K562 (cell line): Measurements from ENCODE around the gene CHN2. TPM values are rescaled to one million over a fixed set of nuclear protein-coding genes. Genes with fewer than 3 reads are reported as not detected.

Experiments
- ATAC-seq: fragments of 200-7000 bp; cut with Tn5 transposase; 3 replicates; pipeline ENCODE4 v1.9.1; 2020; ENCODE audit warnings: moderate library complexity
- BruUV-seq: library from RNA; stranded (reverse); fragments of 400-500 nt; replicated peaks from 2 replicates; lab custom pipeline; 2021; lab: Mats Ljungman, UMichigan
- CTCF ChIA-PET: fragments of 300-600 bp; formaldehyde crosslinking; extraction: SDS; loops from one replicate; lab custom pipeline; 2021; ENCODE audit warnings: low intra/inter-chr PET ratio; lab: Yijun Ruan, JAX
- POLR2A ChIA-PET: fragments of 300-600, 350-650 bp; sonication (Branson Sonifier 250); formaldehyde crosslinking; extraction: SDS; loops from one replicate; lab custom pipeline; 2021; ENCODE audit warnings: antibody characterized with exemption, inconsistent platforms; lab: Yijun Ruan, JAX
- DNase-seq, 4 experiments: peaks; one replicate each; pipeline versions ENCODE4 v3.0.0 to v3.0.0-alpha.2; 2011 to 2018; ENCODE audit warnings: low spot score in 3 of 4, mixed read lengths in 3 of 4; ENCODE audit errors: extremely low read depth in 1 of 4
- FAIRE-seq: peaks from 2 replicates; lab custom pipeline; 2011; peaks lifted over from hg19 to GRCh38; lab: Jason Lieb, UNC
- H2AFZ ChIP-seq: 2 replicates; pipeline ENCODE4 v1.6.0; 2011; ENCODE audit warnings: low read depth, low read length, control low read depth, inconsistent platforms
- H3K27ac ChIP-seq: fragments of 200-600 bp; 3 replicates; pipeline ENCODE4 v1.8.0; 2011; ENCODE audit warnings: low read depth, mild to moderate bottlenecking, control low read depth, inconsistent platforms, low read length, moderate library complexity, mixed read lengths; ENCODE audit errors: extremely low read depth
- H3K27me3 ChIP-seq, 2 experiments: fragments of 300-600 bp in 1 of 2; 2 replicates in 1 of 2; 3 replicates in 1 of 2; pipeline versions ENCODE4 v1.6.0 to v1.8.0; 2011; ENCODE audit warnings: inconsistent platforms in 2 of 2, low read length in 2 of 2, mild to moderate bottlenecking in 1 of 2, mixed read lengths in 1 of 2, moderate library complexity in 1 of 2; ENCODE audit not compliant: control insufficient read depth in 2 of 2, insufficient read depth in 2 of 2
- H3K36me3 ChIP-seq: fragments of 300-600 bp; 3 replicates; pipeline ENCODE4 v1.8.0; 2011; ENCODE audit warnings: mild to moderate bottlenecking, low read length, inconsistent platforms; ENCODE audit not compliant: control insufficient read depth, insufficient read depth
- H3K4me1 ChIP-seq, 2 experiments: fragments of 200-600 bp in 1 of 2; replicated peaks in 1 of 2; 2 replicates in 1 of 2; 3 replicates in 1 of 2; pipeline versions ENCODE4 v1.5.1 to v1.8.0; 2011; ENCODE audit warnings: inconsistent platforms in 2 of 2, low read length in 2 of 2, mild to moderate bottlenecking in 1 of 2, mixed read lengths in 1 of 2, moderate library complexity in 1 of 2; ENCODE audit not compliant: control insufficient read depth in 2 of 2, insufficient read depth in 2 of 2
- H3K4me2 ChIP-seq: 2 replicates; pipeline ENCODE4 v1.6.1; 2011; ENCODE audit warnings: low read length, control low read depth, inconsistent platforms, mixed read lengths; ENCODE audit not compliant: insufficient read depth
- H3K4me3 ChIP-seq: fragments of 200-600 bp; sonication (generic), shearing (Covaris generic); 2 replicates; pipeline ENCODE4 v1.5.1; 2016; ENCODE audit warnings: control low read depth, inconsistent platforms
- H3K79me2 ChIP-seq: fragments of 200-600 bp; 3 replicates; pipeline ENCODE4 v1.8.0; 2011; ENCODE audit warnings: low read length, inconsistent platforms; ENCODE audit not compliant: control insufficient read depth, insufficient read depth
- H3K9ac ChIP-seq, 2 experiments: 2 replicates each; pipeline versions ENCODE4 v1.6.0 to v1.6.1; 2011; ENCODE audit warnings: low read depth in 2 of 2, low read length in 2 of 2, control low read depth in 1 of 2, inconsistent platforms in 1 of 2, mild to moderate bottlenecking in 1 of 2, mixed read lengths in 1 of 2; ENCODE audit not compliant: insufficient read depth in 1 of 2
- H3K9me1 ChIP-seq: one replicate; pipeline ENCODE4 v1.6.0; 2011; ENCODE audit warnings: inconsistent platforms, mild to moderate bottlenecking, low read length, moderate library complexity; ENCODE audit not compliant: control insufficient read depth, insufficient read depth
- H3K9me3 ChIP-seq: replicated peaks from 2 replicates; pipeline ENCODE4 v1.5.1; 2011; ENCODE audit warnings: low read depth, low read length, inconsistent platforms; ENCODE audit not compliant: control insufficient read depth, insufficient read depth
- H4K20me1 ChIP-seq: replicated peaks from 2 replicates; pipeline ENCODE4 v1.6.1; 2011; ENCODE audit warnings: low read length, inconsistent platforms, mixed read lengths; ENCODE audit not compliant: control insufficient read depth, insufficient read depth
- MCM2 ChIP-seq: fragments of 450-650 bp; IDR thresholded peaks from 2 replicates; pipeline ENCODE4 v1.6.1; 2017; ENCODE audit warnings: low read depth, mild to moderate bottlenecking
- NFIC ChIP-seq: fragments of 450-650 bp; IDR thresholded peaks from 2 replicates; pipeline ENCODE4 v1.6.1; 2017; ENCODE audit warnings: mild to moderate bottlenecking, inconsistent platforms
- NR3C1 ChIP-seq: sonication (generic); formaldehyde crosslinking; IDR thresholded peaks from 2 replicates; pipeline ENCODE4 v1.8.1; 2022; ENCODE audit warnings: missing genetic modification reagents
- POLR2A ChIP-seq: fragments of 450-650 bp; conservative IDR thresholded peaks from 2 replicates; pipeline ENCODE4 v1.6.1; 2016
- REST ChIP-seq, 2 experiments: fragments of 450-650 bp; formaldehyde crosslinking in 1 of 2; IDR thresholded peaks; 2 replicates each; pipeline versions ENCODE4 v1.4.0 to v1.6.1; 2014 to 2020; ENCODE audit warnings: mild to moderate bottlenecking in 2 of 2, borderline replicate concordance in 1 of 2, low read depth in 1 of 2
- SETDB1 ChIP-seq: IDR thresholded peaks from one replicate; pipeline ENCODE4 v1.6.1; 2012; ENCODE audit warnings: low read length, control low read depth, inconsistent platforms
- SMAD2 ChIP-seq: fragments of 150-350 bp; IDR thresholded peaks from 2 replicates; pipeline ENCODE4 v1.6.1; 2014; ENCODE audit warnings: low read depth, mild to moderate bottlenecking, low read length
- TAF15 ChIP-seq: fragments of 200-400 bp; formaldehyde crosslinking; IDR thresholded peaks from 2 replicates; pipeline ENCODE4 v1.6.1; 2017; ENCODE audit warnings: mild to moderate bottlenecking, low read depth, low read length, moderate library complexity
- ZBED1 ChIP-seq: IDR thresholded peaks from 2 replicates; pipeline ENCODE4 v1.6.1; 2014
- ZBTB49 ChIP-seq: sonication (generic); formaldehyde crosslinking; IDR thresholded peaks from 2 replicates; pipeline ENCODE4 v1.8.0; 2022; ENCODE audit warnings: missing genetic modification reagents, mild to moderate bottlenecking, borderline replicate concordance
- ZNF282 ChIP-seq: sonication (generic); formaldehyde crosslinking; IDR thresholded peaks from 2 replicates; pipeline ENCODE4 v1.8.1; 2023; ENCODE audit warnings: missing genetic modification reagents
- ZNF354B ChIP-seq: fragments of 250-450 bp; sonication (Bioruptor Pico); IDR thresholded peaks from 2 replicates; pipeline ENCODE4 v1.4.0; 2020
- ZNF41 ChIP-seq: fragments of 250-450 bp; sonication (Bioruptor Pico); conservative IDR thresholded peaks from 2 replicates; pipeline ENCODE4 v1.4.0; 2020; ENCODE audit warnings: mild to moderate bottlenecking
- ZNF764 ChIP-seq: fragments of 250-450 bp; sonication (Bioruptor Pico); IDR thresholded peaks from 2 replicates; pipeline ENCODE4 v1.4.0; 2020; ENCODE audit warnings: low read depth, mild to moderate bottlenecking, moderate library complexity
- WGBS: fragments of 100-300 bp; shearing (Covaris generic); methylation state at CpG from one replicate; pipeline ENCODE4 v1.1.6; 2016; ENCODE audit warnings: low coverage, mixed read lengths; ENCODE audit not compliant: insufficient coverage; ENCODE audit errors: missing lambda C conversion rate; 5-methylcytosine and 5-hydroxymethylcytosine counted together
- in situ Hi-C: fragments of 300-500 bp; cut with MboI; formaldehyde crosslinking; loops from 4 replicates; pipeline ENCODE4 v1.15.0; 2018; ENCODE audit warnings: inconsistent platforms, mixed read lengths
- intact Hi-C: fragments of 100-400 bp; cut with micrococcal nuclease; formaldehyde crosslinking; loops from 2 replicates; pipeline ENCODE4 v1.14.2; 2022
- polyA plus RNA-seq, 8 experiments: library from polyadenylated mRNA; depleted of rRNA in 4 of 8; stranded (reverse) in 5 of 8; unstranded in 3 of 8; fragments of >200 nt; fragmentation: Nextera tagmentation in 2 of 8; fragmentation: Illumina TruSeq in 1 of 8; extraction: Ambion mirVana in 2 of 8; extraction: Trizol in 1 of 8; gene quantifications; 2 replicates each; pipeline versions ENCODE4 v1.2.1 to v1.2.3, GENCODE V29; 2011 to 2014; ENCODE audit warnings: inconsistent platforms in 1 of 8, missing spikeins in 1 of 8
- total RNA-seq, 7 experiments: library from RNA; depleted of rRNA in 6 of 7; stranded (reverse); fragments of >200 nt in 6 of 7; fragmentation: Illumina TruSeq in 2 of 7; extraction: Trizol in 2 of 7; gene quantifications; 2 replicates each; pipeline versions ENCODE4 v1.2.1 to v1.2.3, GENCODE V29; 2011 to 2021; ENCODE audit warnings: low replicate concordance in 1 of 7

CHN2 gene
- total and polyA plus RNA-seq, 9 of the 15 experiments (the other 6 are each of a cell fraction or from before 2014, with no cell fraction given), result 0.12 to 2.1 (median 0.31) TPM; not detected in 1

- DNase-seq (no peak), ATAC-seq (no peak), FAIRE-seq (no peak)
- no peaks in the 10 kb centered on the region for H3K4me1 ChIP-seq
- H2AFZ ChIP-seq, result no peak overlapping the region
- no peaks in the 10 kb centered on the region for H4K20me1 ChIP-seq
- no peak overlapping the region for H3K4me2 ChIP-seq
- ChIA-PET CTCF (no interaction called here), POLR2A (interaction anchor here (1.1 kb wide), 1 partner anchor 11 kb away, joined by 8 read pairs; no protein-coding TSS in a partner anchor)
- 15% methylated on average over 5 of the region's 5 CpGs for WGBS
- H3K9me3 ChIP-seq, result no peaks in the 10 kb centered on the region
- H3K9me1 ChIP-seq, result no peaks in the 10 kb centered on the region
- H3K27me3 ChIP-seq, result peaks cover 2 to 11% of the 10 kb centered on the region in 2 experiments; a peak in 3 of 5 replicates
- no peak overlapping the region for H3K4me3 ChIP-seq
- no peaks in the 10 kb centered on the region for H3K36me3 ChIP-seq
- H3K27ac ChIP-seq, result no peak overlapping the region
- BruUV-seq, result no TSS peak
- in situ Hi-C loops, result no loop called here
- intact Hi-C loops, result no loop called here
- no peaks in the 10 kb centered on the region for H3K79me2 ChIP-seq
- H3K9ac ChIP-seq, result no peak overlapping the region
- no peak for TF ChIP-seq ZNF354B (CRISPR knock-in tag)
- no peak for TF ChIP-seq ZNF764 (CRISPR knock-in tag)
- TF ChIP-seq ZBED1, result no peak
- no peak for TF ChIP-seq REST (IDR thresholded peaks at IDR 0.05; ENCODE audit: borderline replicate concordance)
- TF ChIP-seq REST (CRISPR knock-in tag; IDR thresholded peaks at IDR 0.05; ENCODE audit: low read depth), result no peak
- TF ChIP-seq ZNF41 (CRISPR knock-in tag), result no peak
- no peak for TF ChIP-seq SETDB1
- no peak for TF ChIP-seq TAF15
- no peak for TF ChIP-seq ZBTB49 (CRISPR knock-in tag)
- TF ChIP-seq SMAD2, result no peak
- TF ChIP-seq NR3C1 (CRISPR knock-in tag), result no peak
- TF ChIP-seq NFIC, result no peak
- no peak for TF ChIP-seq MCM2
- TF ChIP-seq POLR2A, result no peak
- TF ChIP-seq ZNF282 (CRISPR knock-in tag), result no peak
Observed at GRCh38 chr7:29426587-29426986, 232.0 kb downstream of the CHN2 start.
